Cortex of kidney (tissue), 1 donor: ENCODE data around the gene LIPJ.

ENCODE experiments used
- DNase-seq: peaks from one replicate; lab custom pipeline; 2025; lab: John Stamatoyannopoulos, UW

LIPJ gene

DNA sequence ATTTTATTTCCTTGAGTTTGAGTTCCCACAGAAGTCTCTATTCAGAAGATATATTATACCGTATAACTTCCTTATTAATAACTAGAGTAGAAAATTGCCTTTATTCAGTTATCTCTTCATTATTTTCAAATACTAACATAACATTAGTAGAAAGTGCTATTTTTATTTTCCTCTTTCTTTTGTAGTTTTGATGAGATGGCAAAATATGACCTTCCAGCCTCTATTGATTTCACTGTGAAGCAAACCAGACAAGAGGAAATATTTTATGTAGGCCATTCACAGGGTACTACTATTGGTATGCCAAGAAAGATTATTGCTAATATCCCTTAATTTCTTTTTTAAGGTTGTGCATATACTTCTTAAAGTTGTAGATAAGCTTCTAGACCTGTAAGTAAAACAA lies 7.9 kb downstream of the LIPJ start:
- DNase-seq: no peak

- DNase-seq: no peak
Measured at GRCh38 chr10:88598055-88598454, 11.5 kb downstream of the LIPJ start.

DNA sequence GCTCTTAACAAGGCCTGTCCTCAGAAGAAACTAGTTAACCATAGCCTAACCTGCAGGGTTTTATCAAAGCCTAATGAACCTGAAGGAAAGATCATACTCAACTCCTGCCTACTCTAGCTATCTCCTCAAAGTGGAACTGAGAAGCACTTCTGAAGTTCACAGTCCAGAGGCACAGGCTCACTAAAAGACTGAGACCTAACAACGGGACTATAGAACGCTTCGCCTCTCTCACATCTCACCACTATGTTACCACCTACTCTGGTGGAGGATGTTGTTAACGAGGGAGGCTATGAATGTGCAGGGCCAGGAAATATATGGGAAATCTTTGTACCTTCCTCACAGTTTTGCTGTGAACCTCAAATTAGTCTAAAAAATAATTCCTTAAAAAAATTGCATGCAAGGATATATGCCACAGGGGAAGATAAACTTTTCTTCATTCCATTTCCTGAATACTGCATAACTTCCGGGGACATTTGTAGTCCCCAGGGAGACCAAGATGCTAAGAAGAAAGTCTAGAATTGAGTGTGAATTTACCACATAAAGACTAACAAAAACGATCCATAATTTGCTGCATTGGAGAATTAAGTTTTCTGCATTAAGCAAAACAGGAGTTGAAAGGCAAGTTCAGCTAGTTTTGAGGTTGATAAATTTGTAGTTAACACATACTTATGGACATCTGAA lies 21.6 kb downstream of the LIPJ start:
- DNase-seq: no peak

GRCh38 chr10:88608780-88609179 lies 22.2 kb downstream of the LIPJ start:
- DNase-seq: no peak

GRCh38 chr10:88616250-88616977 lies 29.9 kb downstream of the LIPJ start:
- DNase-seq: no peak

- DNase-seq: no peak
Measured at GRCh38 chr10:88617772-88618300, 31.3 kb downstream of the LIPJ start.

DNA sequence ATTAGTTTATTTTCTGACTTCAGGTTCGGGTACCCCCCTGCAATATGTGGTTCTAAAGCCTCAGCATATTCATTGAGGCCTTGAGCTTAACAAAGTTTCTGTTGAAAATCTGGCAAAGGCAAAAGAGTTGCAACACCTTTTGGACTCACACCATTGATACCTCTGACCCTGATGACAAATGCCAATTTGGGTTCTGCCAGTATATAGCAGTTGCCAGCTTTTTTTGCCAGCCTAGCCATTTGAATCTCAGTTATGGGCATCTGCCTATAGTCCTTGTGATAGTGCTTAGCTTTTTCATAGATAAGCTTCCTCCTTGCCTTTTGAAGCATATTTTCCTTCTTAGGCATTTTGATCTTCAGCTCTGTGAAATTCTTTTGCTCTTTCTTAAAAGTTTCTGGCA lies 31.9 kb downstream of the LIPJ start:
- DNase-seq: no peak

- DNase-seq: no peak
Measured at GRCh38 chr10:88620441-88620840, 33.9 kb downstream of the LIPJ start.

GRCh38 chr10:88623835-88624234 lies 37.3 kb downstream of the LIPJ start:
- no peak for DNase-seq

GRCh38 chr10:88624840-88625239 lies 38.3 kb downstream of the LIPJ start:
- DNase-seq: no peak

GRCh38 chr10:88640186-88640585 lies 53.6 kb downstream of the LIPJ start:
- DNase-seq: no peak

- DNase-seq: no peak
Measured at GRCh38 chr10:88642209-88642608, 55.6 kb downstream of the LIPJ start.

- DNase-seq: no peak
Measured at GRCh38 chr10:88642963-88643362, 56.4 kb downstream of the LIPJ start.

- DNase-seq: no peak
Measured at GRCh38 chr10:88647061-88647615, 60.6 kb downstream of the LIPJ start.

GRCh38 chr10:88651101-88651551 lies 64.6 kb downstream of the LIPJ start:
- no peak for DNase-seq

GRCh38 chr10:88652616-88653015 lies 66.1 kb downstream of the LIPJ start:
- DNase-seq: no peak
